OCI-LY3 (cell line): Measurements from ENCODE around the gene UGT3A2.

Experiments
- CTCF ChIP-seq: fragments of 200-600, 300-600 bp; sonication (generic); IDR thresholded peaks from 2 replicates; pipeline ENCODE4 v1.5.1; 2014; ENCODE audit warnings: antibody characterized with exemption, low read length, low read depth
- EZH2phosphoT487 ChIP-seq: fragments of 200-600 bp; shearing (Covaris generic); IDR thresholded peaks from 2 replicates; pipeline ENCODE4 v1.6.1; 2018; ENCODE audit warnings: antibody characterized with exemption, mixed run types, low read depth

- TF ChIP-seq CTCF (no peak), EZH2phosphoT487 (no peak)
Observed at GRCh38 chr5:36017004-36017403, 49.7 kb downstream of the UGT3A2 start.
